ENCODE data around the gene RPUSD2. TPM values are rescaled to one million over a fixed set of nuclear protein-coding genes. Genes with fewer than 3 reads are reported as not detected.

Gene RPUSD2
- total RNA-seq, 1 experiment from 2014 or later = 13.6 TPM

- no peak for DNase-seq (ENCODE audit: low spot score)
These were observed 54.3 kb downstream of the RPUSD2 start for GRCh38 chr15:40623361-40623760.

Other genes with a start within 250 kb of the RPUSD2 start
- 13.0 and 15.7 TPM in 2 replicates for gene INAFM2, start 245.6 kb upstream of the RPUSD2 start, total RNA-seq (2014; rRNA removed; shearing (Covaris generic))
- 1.3 and 4.6 TPM in 2 replicates for gene CCDC9B, start 228.4 kb upstream of the RPUSD2 start, total RNA-seq (2014; rRNA removed; shearing (Covaris generic))
- not detected in 2 replicates for gene PHGR1, start 218.3 kb upstream of the RPUSD2 start, total RNA-seq (2014; rRNA removed; shearing (Covaris generic))
- gene DISP2, start 211.1 kb upstream of the RPUSD2 start, total RNA-seq (2014; rRNA removed; shearing (Covaris generic)) = 0.14 and 0.27 TPM in 2 replicates
- 90.3 and 92.9 TPM in 2 replicates for gene KNSTRN, start 186.6 kb upstream of the RPUSD2 start, total RNA-seq (2014; rRNA removed; shearing (Covaris generic))
- 9.1 and 13.6 TPM in 2 replicates for gene IVD, start 163.5 kb upstream of the RPUSD2 start, total RNA-seq (2014; rRNA removed; shearing (Covaris generic))
- 5.3 and 6.0 TPM in 2 replicates for gene BAHD1, start 128.3 kb upstream of the RPUSD2 start, total RNA-seq (2014; rRNA removed; shearing (Covaris generic))
- 31.6 and 34.6 TPM in 2 replicates for gene CHST14, start 98.3 kb upstream of the RPUSD2 start, total RNA-seq (2014; rRNA removed; shearing (Covaris generic))
- gene CCDC32, start 4.3 kb upstream of the RPUSD2 start, total RNA-seq (2014; rRNA removed; shearing (Covaris generic)) = 22.9 and 33.5 TPM in 2 replicates
- 18.3 and 18.8 TPM in 2 replicates for gene KNL1, start 24.9 kb downstream of the RPUSD2 start, total RNA-seq (2014; rRNA removed; shearing (Covaris generic))
- 8.5 and 13.5 TPM in 2 replicates for gene RAD51, start 125.9 kb downstream of the RPUSD2 start, total RNA-seq (2014; rRNA removed; shearing (Covaris generic))
- 10.1 and 10.4 TPM in 2 replicates for gene RMDN3, start 186.0 kb downstream of the RPUSD2 start, total RNA-seq (2014; rRNA removed; shearing (Covaris generic))
- 43.2 and 49.0 TPM in 2 replicates for gene GCHFR, start 194.8 kb downstream of the RPUSD2 start, total RNA-seq (2014; rRNA removed; shearing (Covaris generic))
- 0.45 TPM in 1 of 2 replicates, not detected in the other for gene C15orf62, start 200.7 kb downstream of the RPUSD2 start, total RNA-seq (2014; rRNA removed; shearing (Covaris generic))
- gene ZFYVE19, start 237.8 kb downstream of the RPUSD2 start, total RNA-seq (2014; rRNA removed; shearing (Covaris generic)) = 29.4 and 32.2 TPM in 2 replicates
- gene DNAJC17, start 238.2 kb downstream of the RPUSD2 start, total RNA-seq (2014; rRNA removed; shearing (Covaris generic)) = 50.4 and 60.5 TPM in 2 replicates